ENCODE results near the gene PFKFB3.
"Not testable (repeated sequence)": the region's sequence is repeated elsewhere in the genome, so short reads cannot be mapped to it uniquely, and the experiment has no call there.

Gene PFKFB3

DNA sequence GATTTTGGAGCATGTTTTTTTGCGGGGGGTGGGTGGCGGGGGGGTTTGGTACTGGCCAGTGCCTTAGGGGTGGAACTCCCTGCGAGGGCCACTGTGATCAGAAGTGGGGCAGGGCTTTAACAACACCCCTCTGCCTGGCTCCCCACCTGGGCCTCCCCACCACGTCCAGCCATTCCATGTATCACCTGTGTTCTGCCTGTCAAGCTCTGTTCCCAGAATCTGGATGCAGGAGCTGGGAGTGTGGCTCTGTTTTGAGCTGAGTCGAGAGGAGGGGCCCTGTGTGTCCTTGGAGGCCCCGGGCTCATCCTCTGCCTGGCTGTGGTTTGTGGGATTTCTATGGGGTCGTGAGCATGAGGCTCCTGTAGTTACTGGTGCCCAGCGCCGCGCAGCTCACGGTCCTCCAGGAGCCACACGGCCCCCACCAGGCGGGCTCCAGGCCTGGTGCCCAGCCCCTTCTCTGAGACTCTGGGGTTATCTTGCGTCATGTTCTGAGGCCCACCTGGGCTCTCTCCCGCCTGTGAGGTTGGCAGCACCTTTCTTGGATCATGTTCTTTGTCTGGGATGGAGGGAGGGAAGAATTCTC is 29.6 kb downstream of the PFKFB3 start:
- DNase-seq (ENCODE audit: low read depth, low spot score): no peak
- H3K27ac ChIP-seq: no peak overlapping the region

DNA sequence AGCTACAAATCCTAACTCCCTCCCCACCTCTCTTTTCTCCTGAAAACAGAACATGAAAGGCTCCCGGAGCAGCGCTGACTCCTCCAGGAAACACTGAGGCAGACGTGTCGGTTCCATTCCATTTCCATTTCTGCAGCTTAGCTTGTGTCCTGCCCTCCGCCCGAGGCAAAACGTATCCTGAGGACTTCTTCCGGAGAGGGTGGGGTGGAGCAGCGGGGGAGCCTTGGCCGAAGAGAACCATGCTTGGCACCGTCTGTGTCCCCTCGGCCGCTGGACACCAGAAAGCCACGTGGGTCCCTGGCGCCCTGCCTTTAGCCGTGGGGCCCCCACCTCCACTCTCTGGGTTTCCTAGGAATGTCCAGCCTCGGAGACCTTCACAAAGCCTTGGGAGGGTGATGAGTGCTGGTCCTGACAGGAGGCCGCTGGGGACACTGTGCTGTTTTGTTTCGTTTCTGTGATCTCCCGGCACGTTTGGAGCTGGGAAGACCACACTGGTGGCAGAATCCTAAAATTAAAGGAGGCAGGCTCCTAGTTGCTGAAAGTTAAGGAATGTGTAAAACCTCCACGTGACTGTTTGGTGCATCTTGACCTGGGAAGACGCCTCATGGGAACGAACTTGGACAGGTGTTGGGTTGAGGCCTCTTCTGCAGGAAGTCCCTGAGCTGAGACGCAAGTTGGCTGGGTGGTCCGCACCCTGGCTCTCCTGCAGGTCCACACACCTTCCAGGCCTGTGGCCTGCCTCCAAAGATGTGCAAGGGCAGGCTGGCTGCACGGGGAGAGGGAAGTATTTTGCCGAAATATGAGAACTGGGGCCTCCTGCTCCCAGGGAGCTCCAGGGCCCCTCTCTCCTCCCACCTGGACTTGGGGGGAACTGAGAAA is 30.4 kb downstream of the PFKFB3 start:
- no peak for DNase-seq (ENCODE audit: low read depth, low spot score)
- no peak overlapping the region for H3K27ac ChIP-seq

DNA sequence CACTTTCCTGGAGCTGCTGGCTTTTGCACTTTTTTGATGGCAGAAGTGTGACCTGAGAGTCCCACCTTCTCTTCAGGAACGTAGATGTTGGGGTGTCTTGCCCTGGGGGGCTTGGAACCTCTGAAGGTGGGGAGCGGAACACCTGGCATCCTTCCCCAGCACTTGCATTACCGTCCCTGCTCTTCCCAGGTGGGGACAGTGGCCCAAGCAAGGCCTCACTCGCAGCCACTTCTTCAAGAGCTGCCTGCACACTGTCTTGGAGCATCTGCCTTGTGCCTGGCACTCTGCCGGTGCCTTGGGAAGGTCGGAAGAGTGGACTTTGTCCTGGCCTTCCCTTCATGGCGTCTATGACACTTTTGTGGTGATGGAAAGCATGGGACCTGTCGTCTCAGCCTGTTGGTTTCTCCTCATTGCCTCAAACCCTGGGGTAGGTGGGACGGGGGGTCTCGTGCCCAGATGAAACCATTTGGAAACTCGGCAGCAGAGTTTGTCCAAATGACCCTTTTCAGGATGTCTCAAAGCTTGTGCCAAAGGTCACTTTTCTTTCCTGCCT is 31.1 kb downstream of the PFKFB3 start:
- DNase-seq (ENCODE audit: low read depth, low spot score): no peak
- H3K27ac ChIP-seq: no peak overlapping the region

DNA sequence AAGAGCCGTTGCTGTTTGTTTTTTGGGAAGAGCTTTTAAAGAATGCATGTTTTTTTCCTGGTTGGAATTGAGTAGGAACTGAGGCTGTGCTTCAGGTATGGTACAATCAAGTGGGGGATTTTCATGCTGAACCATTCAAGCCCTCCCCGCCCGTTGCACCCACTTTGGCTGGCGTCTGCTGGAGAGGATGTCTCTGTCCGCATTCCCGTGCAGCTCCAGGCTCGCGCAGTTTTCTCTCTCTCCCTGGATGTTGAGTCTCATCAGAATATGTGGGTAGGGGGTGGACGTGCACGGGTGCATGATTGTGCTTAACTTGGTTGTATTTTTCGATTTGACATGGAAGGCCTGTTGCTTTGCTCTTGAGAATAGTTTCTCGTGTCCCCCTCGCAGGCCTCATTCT is 31.6 kb downstream of the PFKFB3 start:
- H3K27ac ChIP-seq: no peak overlapping the region
- no peak for DNase-seq (ENCODE audit: low read depth, low spot score)

DNA sequence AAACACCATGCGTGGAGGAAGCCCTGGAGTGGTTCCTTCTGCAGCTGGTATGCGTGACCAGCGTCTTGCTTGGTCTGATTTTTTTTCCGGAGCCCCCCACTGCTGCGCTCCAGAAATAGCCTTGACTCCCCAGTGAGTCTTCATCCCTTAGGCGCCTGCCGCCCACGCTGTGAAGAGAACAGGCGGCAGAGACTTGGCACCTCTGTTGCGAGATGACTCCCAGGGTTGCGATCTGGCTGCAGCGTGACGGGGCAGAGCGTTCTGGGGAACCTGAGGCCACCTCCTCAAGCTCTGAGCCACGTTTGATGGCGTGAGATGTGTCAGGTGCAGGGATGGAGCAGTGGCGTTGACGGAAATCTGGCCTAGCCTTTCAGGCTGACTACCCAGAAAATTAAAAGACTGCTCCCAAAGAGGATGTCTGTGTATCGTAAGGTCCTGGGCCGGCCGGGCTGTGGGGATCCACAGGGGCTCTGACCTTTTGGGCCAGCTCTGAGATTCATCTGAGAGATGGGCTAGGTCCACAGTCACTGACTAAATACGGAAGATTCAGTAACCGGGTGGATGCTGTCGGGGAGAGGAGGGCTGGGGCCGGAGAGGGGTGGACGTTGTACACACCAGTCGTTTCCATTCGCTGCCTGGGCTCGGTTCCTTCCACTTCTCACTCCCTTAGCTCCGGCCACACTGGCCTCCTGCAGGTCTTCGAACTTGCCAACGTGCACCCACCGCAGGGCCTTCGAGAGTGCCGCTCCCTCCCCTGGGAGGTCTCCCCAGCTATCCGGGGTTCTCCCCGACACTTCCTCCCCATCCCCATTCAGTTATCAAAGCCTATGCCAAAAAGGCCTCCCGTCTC is 33.8 kb downstream of the PFKFB3 start:
- H3K27ac ChIP-seq: no peak overlapping the region
- no peak for DNase-seq (ENCODE audit: low read depth, low spot score)

DNA sequence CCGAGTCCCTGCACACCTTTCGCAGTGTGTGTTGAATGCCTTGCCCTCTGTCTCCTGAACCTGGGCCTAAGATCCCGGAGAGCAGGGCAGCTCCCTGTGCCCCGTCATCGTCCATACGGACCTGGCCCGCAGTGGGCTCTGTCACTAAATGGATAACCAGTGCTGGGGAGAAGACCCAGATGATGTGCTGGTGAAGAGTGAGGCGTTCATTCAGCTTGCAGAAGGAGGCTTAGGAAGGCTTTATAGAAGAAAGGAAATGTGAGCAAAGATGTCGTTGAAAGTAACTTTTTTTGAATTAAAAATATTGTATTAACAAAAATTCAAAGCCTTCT is 34.4 kb downstream of the PFKFB3 start:
- DNase-seq (ENCODE audit: low read depth, low spot score): no peak
- H3K27ac ChIP-seq: no peak overlapping the region

DNA sequence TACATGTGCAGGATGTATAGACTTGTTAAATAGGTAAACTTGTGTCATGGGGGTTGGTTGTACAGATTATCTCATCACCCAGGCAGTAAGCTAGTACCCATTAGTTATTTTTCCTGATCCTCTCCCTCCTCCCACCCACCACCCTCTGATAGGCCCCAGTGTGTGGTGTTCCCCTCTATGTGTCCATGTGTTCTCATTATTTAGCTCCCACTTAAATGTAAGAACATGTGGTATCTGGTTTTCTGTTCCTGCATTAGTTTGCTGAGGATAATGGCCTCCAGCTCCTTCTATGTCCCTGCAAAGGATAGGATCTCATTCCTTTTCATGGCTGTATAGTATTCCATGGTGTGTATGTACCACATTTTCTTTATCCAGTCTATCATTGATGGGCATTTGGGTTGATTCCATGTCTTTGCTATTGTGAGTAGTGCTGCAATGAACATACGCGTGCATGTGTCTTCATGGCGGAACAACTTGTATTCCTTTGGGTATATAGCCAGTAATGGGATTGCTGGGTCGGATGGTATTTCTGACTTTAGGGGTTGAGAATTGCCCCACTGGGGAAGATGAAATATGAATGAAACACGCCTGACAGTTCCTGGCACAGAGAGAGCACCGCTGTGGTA is 36.0 kb downstream of the PFKFB3 start:
- H3K27ac ChIP-seq: peak overlapping the region; percentile 43
- DNase-seq (ENCODE audit: low read depth, low spot score): not testable (repeated sequence)

DNA sequence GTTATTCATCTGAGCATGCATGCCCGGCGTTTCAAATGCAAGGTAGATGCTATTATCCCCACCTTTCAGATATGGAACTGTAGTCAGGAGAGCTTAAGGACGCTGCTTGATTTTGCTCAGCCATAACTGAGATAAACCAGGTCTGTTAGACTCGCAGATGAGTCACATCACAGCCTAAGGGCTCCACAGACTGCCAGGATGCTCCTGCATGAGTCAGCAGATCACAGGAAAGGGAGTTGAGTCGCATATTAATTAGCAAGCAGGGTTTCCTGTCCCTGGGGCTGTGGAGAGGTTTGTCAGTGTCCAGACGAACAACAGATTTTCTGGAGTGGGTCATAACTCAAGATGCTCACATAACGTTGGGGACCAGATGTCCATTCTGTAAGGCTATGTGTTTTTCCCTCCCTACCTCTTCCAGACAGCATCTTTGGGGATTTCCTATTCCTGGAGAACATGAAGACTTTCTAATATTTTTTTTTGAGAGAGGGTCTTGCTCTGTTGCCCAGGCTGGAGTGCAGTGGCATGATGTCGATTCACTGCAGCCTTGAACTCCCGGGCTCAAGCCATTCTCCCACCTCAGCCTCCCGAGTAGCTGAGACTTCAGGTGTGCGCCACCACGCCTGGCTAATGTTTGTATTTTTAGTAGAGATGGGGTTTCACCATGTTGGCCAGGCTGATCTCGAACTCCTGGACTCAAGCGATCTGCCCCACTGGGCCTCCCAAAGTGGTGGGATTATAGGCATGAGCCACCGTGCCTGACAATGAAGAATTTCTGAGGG is 36.7 kb downstream of the PFKFB3 start:
- peak overlapping the region; percentile 43 for H3K27ac ChIP-seq
- DNase-seq (ENCODE audit: low read depth, low spot score): peak; percentile 91

DNA sequence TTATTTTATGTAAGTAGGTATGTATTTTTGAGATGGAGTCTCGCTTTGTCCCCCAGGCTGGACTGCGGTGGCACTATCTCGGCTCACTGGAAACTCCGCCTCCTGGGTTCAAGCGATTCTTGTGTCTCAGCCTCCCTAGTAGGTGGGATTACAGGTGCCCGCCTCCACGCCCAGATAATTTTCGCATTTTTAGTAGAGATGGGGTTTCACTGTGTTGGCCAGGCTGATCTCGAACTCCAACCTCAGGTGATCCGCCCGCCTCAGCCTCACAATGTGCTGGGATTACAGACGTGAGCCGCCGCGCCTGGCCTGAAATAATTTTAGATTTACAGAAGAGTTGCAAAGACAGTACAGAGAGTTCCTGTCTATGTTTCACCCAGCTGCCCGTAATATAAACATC is 37.5 kb downstream of the PFKFB3 start:
- no peak for DNase-seq (ENCODE audit: low read depth, low spot score)
- H3K27ac ChIP-seq: no peak overlapping the region

DNA sequence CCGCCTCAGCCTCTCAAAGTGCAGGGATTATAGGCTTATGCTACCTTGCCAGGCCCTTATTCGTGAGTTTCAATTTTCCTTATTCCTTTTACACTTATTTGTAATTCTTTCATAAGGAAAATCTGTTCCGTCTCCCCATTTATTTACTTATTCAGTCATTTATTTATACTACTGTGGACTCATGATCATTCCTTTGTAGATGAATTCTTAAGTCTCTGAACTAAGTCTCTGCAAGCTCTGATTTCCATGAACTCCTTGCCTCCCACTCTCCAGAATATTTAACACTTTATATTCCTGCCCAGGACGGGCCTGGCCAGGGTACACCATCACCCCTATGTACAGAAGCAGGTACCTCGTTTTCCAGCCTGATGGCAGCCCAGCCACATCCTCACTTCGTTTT is 39.4 kb downstream of the PFKFB3 start:
- H3K27ac ChIP-seq: no peak overlapping the region

DNA sequence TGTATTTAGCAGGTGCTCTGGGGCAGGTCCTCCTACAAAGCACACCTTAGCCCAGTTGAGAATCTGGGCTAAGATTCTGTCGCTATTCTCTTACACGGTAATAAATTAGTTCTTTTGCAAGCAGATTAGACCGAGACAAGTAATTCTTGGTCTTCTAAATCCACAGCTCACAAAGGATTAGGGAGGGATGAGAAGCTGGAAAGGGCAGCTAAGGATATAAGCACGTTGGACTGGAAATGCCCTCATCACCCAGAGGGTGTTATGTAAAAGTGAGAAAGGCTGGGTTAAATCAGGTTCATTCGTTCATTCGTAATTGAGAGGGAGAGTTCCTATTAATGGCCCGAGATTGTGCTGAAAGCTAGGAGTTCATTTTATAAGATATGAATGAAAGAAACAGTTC is 41.8 kb downstream of the PFKFB3 start:
- no peak for DNase-seq (ENCODE audit: low read depth, low spot score)
- no peak overlapping the region for H3K27ac ChIP-seq

More for the DNA sequence above, 39.4 kb downstream of the PFKFB3 start:
- no peak for DNase-seq (ENCODE audit: low read depth, low spot score)

DNA sequence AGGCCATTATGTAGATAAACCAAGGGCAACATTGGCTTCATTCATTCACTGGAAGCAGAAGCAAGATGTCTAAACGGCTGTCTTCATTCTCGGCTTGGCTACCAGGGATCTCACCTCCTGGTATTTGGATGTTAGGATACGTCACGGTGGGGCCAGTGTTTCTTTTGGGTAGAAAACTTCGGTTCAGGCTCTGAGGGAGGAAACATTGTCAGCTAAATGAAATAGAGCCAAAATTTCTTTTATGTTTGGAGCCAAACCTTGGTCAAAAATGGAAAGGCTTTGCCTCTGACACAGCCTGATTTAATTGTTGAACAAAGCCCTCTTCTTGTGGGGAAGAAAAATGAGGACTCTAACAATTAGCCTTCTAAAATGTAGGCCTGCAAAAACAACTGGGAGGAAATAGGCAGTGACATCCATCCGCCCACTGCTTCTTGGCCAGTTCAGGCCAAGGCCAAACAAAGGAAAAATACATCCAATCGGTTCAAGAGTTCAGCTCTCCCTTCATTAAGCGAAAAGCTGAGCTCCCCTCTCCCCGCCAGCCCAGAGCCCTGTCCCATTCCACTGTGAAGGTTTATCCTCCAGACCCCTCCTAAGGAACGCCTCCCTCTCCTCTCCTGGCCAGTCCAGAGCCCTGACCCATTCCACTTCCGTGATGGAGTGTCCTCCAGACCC is 44.4 kb downstream of the PFKFB3 start:
- DNase-seq (ENCODE audit: low read depth, low spot score): no peak
- H3K27ac ChIP-seq: no peak overlapping the region

DNA sequence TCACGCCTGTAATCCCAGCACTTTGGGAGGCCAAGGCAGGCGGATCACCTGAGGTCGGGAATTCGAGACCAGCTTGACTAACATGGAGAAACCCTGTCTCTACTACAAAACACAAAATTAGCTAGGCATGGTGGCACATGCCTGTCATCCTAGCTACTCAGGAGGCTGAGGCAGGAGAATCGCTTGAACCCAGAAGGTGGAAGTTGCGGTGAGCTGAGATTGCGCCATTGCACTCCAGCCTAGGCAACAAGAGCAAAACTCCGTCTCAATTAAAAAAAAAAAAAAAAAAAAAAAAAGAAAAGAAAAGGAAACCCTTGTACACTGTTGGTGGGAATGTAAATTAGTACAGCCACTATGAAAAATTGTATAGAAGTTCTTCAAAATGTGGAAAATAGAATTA is 46.2 kb downstream of the PFKFB3 start:
- H3K27ac ChIP-seq; DNase-seq (ENCODE audit: low read depth, low spot score): not testable (repeated sequence)

DNA sequence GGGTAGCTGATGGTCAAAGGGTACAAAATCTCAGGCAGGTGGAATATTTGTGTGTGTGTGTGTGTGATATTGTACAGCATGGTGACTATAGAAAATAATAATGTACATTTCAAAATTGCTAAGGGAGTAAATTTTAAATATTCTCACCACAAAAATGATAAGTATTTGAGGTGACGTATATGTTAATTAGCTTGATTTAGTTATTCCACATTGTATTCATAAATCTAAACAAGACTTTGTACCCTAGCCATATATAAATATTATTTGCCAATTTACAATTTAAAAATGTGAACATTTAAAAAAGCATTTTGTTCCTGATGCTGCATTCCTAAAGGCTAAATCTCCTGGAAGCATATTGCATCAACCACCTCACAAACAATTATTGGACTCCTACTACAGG is 47.0 kb downstream of the PFKFB3 start:
- no peak for DNase-seq (ENCODE audit: low read depth, low spot score)
- no peak overlapping the region for H3K27ac ChIP-seq

DNA sequence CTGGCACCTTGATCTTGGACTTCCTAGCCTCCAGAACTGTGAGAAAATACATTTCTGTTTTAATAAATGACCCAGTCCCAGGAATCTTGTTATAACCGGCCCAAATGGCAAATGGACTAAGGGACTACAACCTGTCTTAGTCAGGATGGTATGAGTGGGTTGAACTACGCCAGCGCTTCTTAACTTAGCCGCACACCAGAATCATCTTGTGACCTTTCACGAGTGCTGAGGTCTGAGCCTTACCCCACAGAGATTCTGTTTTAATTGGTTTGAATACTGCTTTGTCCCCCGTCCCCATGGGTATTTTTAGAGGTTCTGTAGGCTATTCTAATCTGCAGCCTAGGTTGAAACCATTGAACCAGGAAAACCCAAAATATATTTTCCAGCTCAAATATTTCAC is 48.0 kb downstream of the PFKFB3 start:
- DNase-seq (ENCODE audit: low read depth, low spot score): no peak
- no peak overlapping the region for H3K27ac ChIP-seq

DNA sequence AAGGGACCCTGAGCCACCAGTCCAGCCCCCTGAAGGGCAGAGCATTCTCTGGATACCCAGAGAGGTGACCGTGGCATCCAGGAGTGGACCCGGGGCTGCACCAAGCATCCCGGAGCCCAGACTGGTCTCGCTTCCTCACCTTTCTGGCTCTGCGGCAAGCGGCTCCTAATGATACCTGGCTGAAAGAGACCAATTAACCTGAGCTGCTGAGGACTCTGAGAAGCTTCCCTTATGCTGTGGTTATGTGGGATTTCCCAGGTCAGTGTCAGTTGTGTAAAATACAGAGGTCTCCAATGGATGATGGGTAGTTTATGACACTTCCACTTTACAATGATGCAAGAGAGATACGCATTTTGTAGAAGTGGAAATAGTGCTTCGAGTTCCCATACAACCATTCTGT is 51.5 kb downstream of the PFKFB3 start:
- no peak overlapping the region for H3K27ac ChIP-seq
- DNase-seq (ENCODE audit: low read depth, low spot score): no peak

DNA sequence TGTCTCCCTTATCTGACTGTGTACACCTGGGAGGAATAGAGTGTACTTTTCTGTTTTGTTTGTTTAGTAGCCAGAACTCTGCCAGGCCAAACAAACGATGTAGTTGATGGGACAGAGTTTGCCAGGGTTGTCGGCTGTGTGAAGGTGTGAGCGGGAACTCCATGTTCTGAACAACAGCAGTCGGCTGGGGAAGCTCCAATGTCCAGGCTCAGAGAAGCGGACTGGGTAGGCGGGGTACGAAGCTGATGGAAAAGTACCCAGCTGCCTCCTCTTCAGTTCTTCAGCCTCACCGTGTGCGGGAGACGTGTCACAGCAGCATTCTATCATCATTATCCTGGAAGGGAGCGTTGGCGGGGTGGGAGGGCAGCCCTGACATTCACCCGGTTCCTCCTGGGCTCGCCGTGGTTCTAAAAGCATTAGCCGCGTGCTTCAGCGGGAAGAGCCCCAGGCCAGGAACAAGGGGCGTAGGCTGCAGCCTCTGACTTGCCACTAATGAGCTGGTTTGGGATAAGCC is 52.9 kb downstream of the PFKFB3 start:
- H3K27ac ChIP-seq: no peak overlapping the region
- no peak for DNase-seq (ENCODE audit: low read depth, low spot score)

DNA sequence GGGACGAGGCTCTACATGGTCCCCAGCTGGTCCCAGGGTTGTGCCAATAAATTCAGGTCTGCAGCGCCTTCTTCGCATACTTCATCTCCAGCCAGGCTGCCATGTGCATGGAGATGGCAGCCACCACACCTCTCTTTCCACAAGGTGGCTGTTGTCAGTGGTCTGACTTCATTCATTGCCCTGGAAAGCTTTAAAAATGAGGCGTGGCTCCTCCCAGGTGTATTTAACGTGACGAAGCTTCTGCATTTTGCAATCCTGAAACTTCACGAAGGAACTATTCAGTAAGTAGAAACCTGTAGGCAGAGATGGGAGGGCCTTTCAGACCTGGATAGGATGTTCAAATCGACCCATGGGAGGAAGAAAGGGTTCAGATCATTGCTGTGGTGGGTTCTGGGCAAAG is 53.7 kb downstream of the PFKFB3 start:
- no peak for DNase-seq (ENCODE audit: low read depth, low spot score)
- H3K27ac ChIP-seq: no peak overlapping the region

DNA sequence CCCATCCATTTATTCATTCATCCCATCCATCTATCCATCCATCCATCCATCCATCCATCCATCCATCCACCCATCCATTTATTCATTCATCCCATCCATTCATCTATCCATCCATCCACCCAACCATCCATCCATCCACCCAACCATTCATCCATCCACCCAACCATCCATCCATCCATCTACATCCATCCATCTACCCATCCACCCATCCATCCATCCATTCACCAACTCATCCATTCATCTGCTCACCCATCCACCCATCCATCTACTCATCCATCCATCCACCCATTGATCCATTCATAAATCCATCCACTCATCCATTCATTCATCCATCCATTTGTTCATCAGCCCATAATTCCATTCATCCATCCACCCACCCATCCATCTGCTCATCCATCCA is 56.4 kb downstream of the PFKFB3 start:
- no peak for DNase-seq (ENCODE audit: low read depth, low spot score)
- no peak overlapping the region for H3K27ac ChIP-seq
